Islet of Langerhans (tissue), 1 donor: ENCODE measurements around the gene WDR70.
A peak's percentile ranks its signal among the peaks of the same experiment; 100 is the strongest.
"Not testable (repeated sequence)": the region's sequence is repeated elsewhere in the genome, so short reads cannot be mapped to it uniquely, and the experiment has no call there.

Experiments used
- FAIRE-seq: peaks from one replicate; lab custom pipeline; 2011; peaks lifted over from hg19 to GRCh38; lab: Jason Lieb, UNC

Gene WDR70

GRCh38 chr5:37454402-37455055 is 75.4 kb downstream of the WDR70 start:
- FAIRE-seq = peak; percentile 53

- FAIRE-seq = not testable (repeated sequence)
Measured at GRCh38 chr5:37463191-37464051, 84.3 kb downstream of the WDR70 start.

- FAIRE-seq = not testable (repeated sequence)
Measured at GRCh38 chr5:37464581-37464980, 85.5 kb downstream of the WDR70 start.

- not testable (repeated sequence) for FAIRE-seq
Measured at GRCh38 chr5:37469383-37469782, 90.3 kb downstream of the WDR70 start.

GRCh38 chr5:37471666-37472197 is 92.6 kb downstream of the WDR70 start:
- no peak for FAIRE-seq

- no peak for FAIRE-seq
Measured at GRCh38 chr5:37477426-37477825, 98.3 kb downstream of the WDR70 start.

GRCh38 chr5:37478121-37478894 is 99.2 kb downstream of the WDR70 start:
- FAIRE-seq = no peak

GRCh38 chr5:37481395-37481794 is 102.3 kb downstream of the WDR70 start:
- not testable (repeated sequence) for FAIRE-seq

- no peak for FAIRE-seq
Measured at GRCh38 chr5:37490120-37490810, 111.1 kb downstream of the WDR70 start.

- FAIRE-seq = no peak
Measured at GRCh38 chr5:37490931-37491330, 111.8 kb downstream of the WDR70 start.

- no peak for FAIRE-seq
Measured at GRCh38 chr5:37492778-37493555, 113.8 kb downstream of the WDR70 start.

- no peak for FAIRE-seq
Measured at GRCh38 chr5:37494756-37495155, 115.6 kb downstream of the WDR70 start.

GRCh38 chr5:37495210-37495609 is 116.1 kb downstream of the WDR70 start:
- peak; percentile 17 for FAIRE-seq

- FAIRE-seq = no peak
Measured at GRCh38 chr5:37495668-37496347, 116.7 kb downstream of the WDR70 start.

- FAIRE-seq = no peak
Measured at GRCh38 chr5:37496902-37497445, 117.9 kb downstream of the WDR70 start.

GRCh38 chr5:37501152-37501551 is 122.0 kb downstream of the WDR70 start:
- FAIRE-seq = no peak

GRCh38 chr5:37506241-37506640 is 127.1 kb downstream of the WDR70 start:
- FAIRE-seq = no peak

GRCh38 chr5:37506722-37507121 is 127.6 kb downstream of the WDR70 start:
- FAIRE-seq = no peak

- FAIRE-seq = no peak
Measured at GRCh38 chr5:37511646-37512045, 132.5 kb downstream of the WDR70 start.

- no peak for FAIRE-seq
Measured at GRCh38 chr5:37514946-37515345, 135.8 kb downstream of the WDR70 start.
